GM18520 (cell line): ENCODE measurements around the gene EIF2D.

Experiments
- ATAC-seq: cut with Tn5 transposase; IDR thresholded peaks from one replicate; pipeline ENCODE4 v1.9.1; 2021; ENCODE audit not compliant: unreplicated experiment

The EIF2D gene

GRCh38 chr1:206554211-206554610 lies 58.1 kb downstream of the EIF2D start:
- ATAC-seq: no peak

GRCh38 chr1:206551986-206552326 lies 60.3 kb downstream of the EIF2D start:
- ATAC-seq: no peak

DNA sequence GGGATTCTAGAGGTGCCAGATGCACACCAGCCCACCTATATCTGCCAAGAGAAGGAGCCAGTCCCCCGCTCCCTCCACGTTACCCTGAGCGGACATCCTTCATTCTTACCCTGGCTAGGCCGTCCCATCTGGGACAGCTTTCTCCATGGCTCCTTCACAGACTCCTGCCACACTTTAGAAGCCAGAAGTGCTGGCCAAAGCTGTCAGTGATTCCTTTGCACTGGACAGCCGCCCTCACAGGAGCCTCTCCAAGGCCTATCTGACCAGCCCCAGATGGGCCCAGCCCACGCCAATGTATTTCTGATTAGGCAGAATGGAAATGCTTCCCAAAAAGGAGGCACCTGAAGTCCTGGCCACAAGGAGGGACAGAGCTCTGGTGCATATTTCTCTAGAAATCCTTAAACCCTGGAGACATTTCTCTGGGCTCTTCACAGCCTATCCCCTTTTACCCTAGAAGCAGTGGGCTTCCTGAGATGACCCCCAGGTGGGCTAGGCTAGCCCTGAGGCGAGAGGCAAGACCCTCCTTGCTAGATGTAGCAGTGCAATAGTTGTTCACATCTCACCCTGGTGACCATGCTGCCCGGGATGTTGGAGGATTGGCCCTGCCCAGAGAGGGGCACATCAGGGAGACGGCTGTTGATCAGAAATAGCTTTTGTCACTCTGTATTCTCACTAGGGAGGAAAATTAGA lies 60.8 kb downstream of the EIF2D start:
- no peak for ATAC-seq

DNA sequence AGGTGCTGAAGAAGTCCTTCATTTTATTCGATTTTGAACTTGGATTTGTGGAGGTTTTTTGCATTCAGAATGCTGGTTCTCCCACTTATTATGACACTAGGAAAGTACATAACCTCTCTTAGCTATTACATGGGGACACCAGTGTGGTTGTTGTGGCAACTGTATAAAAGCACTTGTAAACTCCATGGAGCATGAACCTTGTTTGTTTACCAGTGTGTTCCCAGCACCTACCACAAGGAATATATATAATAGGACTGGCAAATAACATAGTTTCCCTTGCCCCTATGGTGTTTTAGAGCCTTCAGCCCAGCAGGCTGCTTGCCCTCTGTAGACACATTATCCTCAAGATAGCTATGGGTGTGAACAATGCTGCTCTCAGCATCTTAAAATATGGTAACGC lies 61.8 kb downstream of the EIF2D start:
- no peak for ATAC-seq

DNA sequence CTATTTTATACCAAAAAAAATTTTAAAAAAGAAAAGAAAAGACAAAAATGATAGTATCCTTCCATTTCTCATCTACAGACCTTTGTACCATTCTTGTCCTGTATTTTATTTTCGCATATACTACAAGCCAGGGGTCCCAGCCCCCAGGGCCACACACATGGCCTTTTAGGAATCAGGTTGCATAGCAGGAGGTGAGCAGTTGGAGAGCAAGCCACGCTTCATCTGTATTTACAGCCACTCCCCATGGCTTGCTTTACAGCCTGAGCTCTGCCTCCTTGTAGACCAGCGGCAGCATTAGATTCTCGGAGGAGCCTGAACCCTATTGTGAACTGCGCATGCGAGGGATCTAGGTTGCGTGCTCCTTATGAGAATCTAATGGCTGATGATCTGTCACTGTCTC lies 65.2 kb downstream of the EIF2D start:
- no peak for ATAC-seq

GRCh38 chr1:206545351-206545750 lies 66.9 kb downstream of the EIF2D start:
- ATAC-seq: no peak

- ATAC-seq: no peak
Measured at GRCh38 chr1:206544562-206545257, 67.6 kb downstream of the EIF2D start.
